HG03354 (cell line): ENCODE measurements around the gene ADAMTSL1.
A peak's percentile ranks its signal among the peaks of the same experiment; 100 is the strongest.

Source experiments
- ATAC-seq: cut with Tn5 transposase; IDR thresholded peaks from one replicate; pipeline ENCODE4 v1.9.1; 2021; ENCODE audit warnings: mild to moderate bottlenecking; ENCODE audit not compliant: unreplicated experiment, poor library complexity, severe bottlenecking

Gene ADAMTSL1, protein sequence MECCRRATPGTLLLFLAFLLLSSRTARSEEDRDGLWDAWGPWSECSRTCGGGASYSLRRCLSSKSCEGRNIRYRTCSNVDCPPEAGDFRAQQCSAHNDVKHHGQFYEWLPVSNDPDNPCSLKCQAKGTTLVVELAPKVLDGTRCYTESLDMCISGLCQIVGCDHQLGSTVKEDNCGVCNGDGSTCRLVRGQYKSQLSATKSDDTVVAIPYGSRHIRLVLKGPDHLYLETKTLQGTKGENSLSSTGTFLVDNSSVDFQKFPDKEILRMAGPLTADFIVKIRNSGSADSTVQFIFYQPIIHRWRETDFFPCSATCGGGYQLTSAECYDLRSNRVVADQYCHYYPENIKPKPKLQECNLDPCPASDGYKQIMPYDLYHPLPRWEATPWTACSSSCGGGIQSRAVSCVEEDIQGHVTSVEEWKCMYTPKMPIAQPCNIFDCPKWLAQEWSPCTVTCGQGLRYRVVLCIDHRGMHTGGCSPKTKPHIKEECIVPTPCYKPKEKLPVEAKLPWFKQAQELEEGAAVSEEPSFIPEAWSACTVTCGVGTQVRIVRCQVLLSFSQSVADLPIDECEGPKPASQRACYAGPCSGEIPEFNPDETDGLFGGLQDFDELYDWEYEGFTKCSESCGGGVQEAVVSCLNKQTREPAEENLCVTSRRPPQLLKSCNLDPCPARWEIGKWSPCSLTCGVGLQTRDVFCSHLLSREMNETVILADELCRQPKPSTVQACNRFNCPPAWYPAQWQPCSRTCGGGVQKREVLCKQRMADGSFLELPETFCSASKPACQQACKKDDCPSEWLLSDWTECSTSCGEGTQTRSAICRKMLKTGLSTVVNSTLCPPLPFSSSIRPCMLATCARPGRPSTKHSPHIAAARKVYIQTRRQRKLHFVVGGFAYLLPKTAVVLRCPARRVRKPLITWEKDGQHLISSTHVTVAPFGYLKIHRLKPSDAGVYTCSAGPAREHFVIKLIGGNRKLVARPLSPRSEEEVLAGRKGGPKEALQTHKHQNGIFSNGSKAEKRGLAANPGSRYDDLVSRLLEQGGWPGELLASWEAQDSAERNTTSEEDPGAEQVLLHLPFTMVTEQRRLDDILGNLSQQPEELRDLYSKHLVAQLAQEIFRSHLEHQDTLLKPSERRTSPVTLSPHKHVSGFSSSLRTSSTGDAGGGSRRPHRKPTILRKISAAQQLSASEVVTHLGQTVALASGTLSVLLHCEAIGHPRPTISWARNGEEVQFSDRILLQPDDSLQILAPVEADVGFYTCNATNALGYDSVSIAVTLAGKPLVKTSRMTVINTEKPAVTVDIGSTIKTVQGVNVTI (N-terminal part only)

DNA sequence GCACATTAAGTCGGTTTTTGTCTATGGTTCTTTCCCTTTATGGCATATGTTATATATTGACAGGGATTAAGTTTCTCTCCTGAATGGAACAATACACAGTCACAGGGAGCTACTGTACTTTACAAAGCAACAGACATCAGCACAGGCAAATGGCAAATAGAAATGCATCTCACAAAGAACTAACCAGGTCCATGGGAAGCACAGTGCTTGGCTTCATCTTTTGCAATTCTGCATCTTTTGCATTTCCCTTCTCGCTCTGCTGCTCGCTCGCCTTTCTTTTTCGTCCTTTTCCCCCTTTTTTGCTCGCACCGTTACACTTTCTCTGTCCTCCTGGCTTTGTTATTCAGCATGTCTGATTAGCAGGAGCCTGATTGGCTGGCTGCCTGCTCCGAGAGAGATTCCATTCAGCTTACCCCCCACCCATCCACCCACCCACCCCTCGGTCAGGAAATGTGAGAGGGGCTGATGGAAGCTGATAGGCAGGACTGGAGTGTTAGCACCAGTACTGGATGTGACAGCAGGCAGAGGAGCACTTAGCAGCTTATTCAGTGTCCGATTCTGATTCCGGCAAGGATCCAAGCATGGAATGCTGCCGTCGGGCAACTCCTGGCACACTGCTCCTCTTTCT lies at the start of gene ADAMTSL1:
Gene ADAMTSL1, plus strand, starts transcription at position 502 of the 628 bp plus-strand sequence. Its CDS starts 80 bp downstream, at position 582.
- ATAC-seq: no peak

DNA sequence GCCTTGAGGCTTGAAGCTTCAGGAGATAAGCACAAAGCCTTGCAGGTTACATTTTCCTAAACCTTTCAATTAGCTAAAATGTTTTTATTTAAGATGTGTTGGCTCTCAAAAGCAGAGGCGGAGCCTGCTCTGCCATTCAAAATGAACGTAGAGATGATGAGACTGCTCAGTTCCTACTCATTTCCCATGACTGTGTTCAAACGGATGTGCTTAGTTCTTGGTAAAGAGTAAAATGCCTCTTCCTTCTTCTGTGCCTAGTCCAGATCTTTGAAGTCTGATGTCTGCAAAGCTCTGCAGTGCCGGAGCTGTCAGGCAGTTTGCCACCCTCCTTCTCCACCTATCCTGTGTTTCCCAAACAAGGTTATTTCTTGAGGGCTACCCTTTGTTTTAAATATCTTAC lies 46.3 kb upstream of the ADAMTSL1 start:
- no peak for ATAC-seq

DNA sequence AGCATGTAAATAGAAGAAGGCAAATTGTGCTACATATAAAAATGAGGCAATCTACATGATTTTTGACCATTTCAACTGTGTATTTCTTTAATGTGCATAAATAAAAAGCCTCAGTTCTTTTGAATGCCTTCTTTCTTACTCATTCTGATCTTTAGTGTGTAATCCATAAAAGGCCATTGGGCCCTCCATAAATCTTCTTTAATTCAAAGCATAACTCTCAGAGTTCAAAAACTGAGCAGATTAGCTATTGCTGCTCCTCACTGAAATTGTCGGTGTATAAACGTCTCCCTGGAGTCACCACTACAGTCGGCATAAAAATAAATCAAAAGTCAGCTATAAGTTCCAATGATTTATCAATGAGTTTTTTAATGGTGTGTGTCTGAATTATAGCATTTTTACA lies 45.3 kb upstream of the ADAMTSL1 start:
- no peak for ATAC-seq

DNA sequence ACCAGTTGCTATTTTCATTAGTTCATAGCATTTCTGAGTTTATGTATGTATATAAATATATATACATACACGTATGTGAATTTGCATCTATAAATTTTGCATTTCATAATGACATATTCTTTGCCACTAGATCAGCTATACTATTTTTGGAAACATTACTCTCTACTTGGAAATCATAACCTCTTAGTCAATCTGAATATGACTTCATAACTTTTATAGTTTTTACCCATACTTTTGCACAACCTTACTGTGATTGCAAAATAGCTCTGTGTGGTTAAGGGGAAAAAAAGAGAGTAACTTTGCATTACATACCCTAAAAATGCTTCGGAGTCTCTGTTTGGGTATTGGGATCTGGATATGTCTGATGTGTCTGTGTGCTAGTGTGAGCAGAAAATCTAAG lies 44.9 kb upstream of the ADAMTSL1 start:
- no peak for ATAC-seq

DNA sequence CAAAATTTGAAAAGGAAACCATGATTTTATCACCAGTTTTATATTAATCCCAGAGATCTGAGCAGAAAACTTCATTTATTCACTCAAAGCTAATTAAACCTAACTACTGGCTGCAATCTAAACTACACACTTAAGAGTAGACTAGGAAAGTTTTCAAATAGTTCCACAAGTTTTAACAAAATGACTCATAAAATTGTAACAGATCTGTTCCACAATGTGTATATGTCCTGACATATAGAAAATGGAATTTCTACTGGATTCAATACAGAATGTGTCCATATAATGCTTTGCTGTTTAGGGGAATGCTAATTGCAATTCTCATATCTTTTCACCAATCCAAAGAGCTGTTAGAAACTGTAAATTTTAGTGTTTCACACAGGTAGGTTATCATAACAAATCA lies 40.3 kb upstream of the ADAMTSL1 start:
- ATAC-seq: no peak

DNA sequence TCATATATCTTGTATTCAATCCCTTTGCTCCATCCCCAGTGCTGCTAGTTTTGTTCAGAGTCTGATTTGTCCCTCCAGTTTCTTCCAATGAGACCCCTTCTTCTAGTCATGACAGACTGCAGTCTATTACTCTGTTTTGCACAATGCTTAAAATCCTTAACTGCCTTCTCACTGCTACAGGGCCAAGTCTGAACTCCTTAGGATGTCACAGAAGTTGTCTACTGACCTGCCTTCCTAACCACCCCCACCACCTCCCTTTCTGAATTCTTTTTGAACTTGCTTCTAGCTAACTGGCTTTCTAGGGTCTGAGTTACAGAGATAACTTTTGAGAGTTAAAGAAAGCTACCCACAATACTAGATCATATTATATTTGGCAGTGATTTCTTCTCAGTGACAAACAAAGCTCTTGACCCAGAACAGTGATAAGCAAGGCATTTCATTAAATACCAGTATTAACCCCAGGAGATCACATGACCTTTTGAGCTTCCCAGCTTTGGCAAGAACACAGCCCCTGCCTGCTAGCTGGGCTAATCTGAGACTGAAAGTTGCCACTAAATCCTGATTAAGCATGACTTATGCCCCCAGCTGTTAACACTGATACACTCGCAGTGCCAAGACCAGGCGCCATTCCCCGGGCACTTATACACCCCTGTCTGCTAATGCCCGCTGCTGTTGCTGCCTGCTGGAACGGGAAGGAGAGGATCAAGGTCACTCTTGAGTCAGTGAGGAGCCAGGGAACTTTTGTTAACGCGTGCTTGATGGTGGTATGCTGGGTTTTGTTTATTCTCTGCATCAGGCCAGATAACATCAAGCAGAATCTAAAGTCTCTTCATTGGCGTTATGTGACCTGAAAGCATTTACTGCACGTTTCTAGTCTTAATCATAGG lies 36.4 kb upstream of the ADAMTSL1 start:
- ATAC-seq: no peak

DNA sequence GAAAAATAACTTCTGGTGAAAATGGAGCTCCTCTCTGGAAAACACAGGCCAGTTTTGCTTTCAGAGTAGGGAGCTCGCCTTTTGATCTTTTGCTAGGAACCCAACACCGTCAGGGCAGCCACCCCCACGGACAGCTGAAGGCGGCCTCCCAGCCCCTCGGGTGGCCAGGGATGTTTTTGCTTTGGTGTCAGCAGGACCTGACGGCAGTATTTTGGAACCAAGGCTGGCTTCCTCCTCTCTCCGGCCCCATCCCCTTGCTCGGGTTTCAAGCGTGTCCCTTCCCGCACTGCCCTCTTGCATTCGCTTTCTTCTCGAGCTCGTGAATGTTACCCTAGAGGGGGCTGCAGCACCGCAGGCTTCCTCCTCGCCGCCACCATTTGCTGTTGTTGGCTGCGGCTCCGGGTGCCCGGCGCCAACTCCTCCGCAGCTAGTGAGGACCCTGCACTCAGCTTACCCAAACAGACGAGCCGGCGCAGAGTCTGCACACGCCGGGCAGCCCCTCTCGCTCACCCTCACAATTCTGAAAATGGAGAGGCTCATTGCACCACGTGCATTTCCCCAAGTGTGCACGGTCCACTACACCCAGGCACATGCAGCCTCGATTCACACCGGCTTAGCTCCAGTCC lies 35.5 kb upstream of the ADAMTSL1 start:
- ATAC-seq: no peak

DNA sequence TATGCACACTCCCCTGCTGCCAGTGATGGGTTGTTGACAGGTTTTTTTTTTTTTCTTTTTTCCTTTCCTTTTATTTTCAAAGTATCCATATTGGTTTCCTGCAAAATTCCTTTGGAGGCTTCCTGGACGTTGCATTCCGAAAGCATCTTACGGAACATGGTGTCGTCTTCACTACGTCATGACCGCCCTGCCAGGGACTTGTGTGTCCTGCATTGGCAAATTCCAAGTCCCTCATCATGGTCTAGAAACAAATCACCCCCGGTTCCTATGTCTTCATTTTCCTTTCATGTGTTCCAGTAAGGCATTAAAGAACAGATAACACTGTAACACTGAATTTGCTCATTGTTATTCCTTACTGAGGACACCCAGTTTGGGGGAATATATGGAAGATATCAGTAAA lies 35.0 kb upstream of the ADAMTSL1 start:
- ATAC-seq: no peak

DNA sequence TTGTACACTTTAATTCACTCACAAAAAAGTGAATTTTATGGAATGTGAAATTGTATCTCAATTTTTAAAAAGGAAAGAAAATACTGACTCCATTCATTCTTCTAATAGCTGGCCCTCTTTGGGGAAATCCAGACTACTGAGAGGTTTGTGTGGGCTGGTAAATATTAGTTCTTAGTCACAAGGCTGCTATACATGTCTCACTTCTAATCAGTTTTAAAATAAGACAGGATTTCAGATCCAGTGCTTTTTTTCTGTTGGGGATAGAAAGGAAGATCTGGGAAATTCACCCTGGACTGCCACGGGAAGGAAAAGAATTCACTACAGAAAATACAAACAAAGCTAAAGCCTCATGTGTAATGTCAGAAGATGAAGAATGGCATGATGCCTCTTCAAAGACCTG lies 32.7 kb upstream of the ADAMTSL1 start:
- no peak for ATAC-seq

DNA sequence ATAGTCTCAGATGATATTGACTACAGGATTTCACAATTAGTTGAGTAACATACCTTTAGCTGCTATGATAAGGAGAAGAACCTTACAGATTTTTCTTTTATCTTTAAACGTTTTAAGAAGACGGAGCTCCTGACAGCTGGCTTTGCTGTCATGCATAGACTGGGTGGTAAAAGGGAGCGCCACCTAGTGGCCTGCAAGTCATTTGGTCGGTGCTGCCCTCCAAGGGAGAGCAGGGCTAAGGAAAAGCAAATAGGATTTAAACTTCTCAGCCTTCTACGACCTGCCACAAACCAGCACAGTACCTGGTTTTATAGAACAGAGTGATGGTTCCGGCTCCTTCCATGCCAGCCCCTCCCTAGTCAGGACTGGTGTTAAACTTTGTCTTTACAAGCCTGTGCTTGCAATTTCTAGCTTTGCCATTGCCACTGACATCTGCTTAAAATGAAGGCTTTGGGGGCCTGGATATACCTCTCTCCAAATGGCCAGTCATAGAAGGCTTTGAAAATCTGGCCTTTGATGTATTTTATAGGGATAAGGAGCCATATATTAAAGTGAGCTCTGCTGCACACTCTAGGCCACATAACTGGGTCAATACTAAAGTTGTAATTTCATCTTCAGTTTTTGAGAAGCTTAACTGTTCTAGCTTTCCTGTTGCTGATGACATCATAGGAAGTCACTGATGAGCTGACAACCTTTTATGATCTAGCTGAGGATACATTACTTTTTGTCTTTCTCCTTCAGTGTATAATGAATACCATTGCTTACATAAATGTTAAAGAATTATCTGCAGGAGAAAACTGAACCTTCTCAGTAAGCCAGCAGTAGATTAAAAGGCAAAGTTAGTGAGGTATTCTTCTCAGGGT lies 31.1 kb upstream of the ADAMTSL1 start:
- ATAC-seq: peak; percentile 96

DNA sequence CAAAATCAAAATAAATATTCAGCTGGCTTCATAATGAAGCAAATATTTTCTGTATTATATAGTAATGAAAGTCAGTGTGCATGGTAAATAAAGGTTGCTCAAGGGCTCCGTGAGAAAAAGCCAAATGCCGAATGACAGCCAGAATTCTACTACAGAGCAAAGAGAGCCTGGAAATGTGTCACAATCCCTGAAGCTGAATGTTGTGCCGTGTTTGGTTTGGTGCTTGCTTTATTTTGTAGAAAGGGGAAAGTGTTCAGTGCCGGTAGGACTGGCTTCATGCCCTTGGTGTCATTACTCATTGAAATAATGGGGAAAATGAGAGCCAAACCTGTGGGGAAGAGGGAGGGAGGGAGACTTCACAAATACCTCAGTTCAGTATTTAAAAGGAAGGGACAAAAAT lies 26.8 kb upstream of the ADAMTSL1 start:
- no peak for ATAC-seq

DNA sequence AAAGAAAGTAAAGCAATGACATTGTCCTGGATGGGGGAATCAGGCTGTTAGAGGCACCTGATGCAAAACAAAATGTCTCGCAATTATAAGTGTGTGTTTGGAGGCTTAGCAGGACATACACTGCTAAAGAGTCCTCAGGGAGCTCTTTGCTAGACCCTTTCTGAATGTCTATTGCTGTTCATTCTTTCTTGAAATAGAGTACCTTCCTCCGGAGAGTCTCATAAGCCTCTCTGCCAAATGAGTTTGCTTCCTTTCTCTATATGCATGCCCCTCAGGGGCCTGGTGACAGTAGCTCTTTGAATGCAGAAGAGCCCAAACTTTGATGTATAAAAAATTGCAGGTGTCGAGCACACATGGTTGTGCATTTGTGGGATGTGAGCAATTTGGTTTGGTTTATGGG lies 26.4 kb upstream of the ADAMTSL1 start:
- no peak for ATAC-seq

DNA sequence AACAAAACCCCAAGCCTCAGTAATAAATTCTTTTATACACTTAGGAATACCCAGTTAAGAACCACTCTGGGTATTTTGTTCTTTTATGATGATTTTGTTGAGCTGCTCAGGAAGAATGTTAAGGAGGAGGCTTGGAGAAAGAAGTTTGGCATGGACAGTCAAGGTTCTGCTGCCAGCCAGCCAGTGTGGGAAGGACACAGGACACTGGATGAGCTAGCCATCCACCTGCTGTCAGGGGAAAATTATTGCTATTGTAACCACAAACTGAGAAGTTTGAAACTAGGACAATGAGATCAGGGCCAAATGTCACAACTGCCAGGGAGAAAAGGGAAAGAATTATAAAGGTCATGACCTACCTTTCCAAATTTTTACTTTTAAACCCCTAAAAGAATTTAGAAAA lies 25.9 kb upstream of the ADAMTSL1 start:
- ATAC-seq: no peak

DNA sequence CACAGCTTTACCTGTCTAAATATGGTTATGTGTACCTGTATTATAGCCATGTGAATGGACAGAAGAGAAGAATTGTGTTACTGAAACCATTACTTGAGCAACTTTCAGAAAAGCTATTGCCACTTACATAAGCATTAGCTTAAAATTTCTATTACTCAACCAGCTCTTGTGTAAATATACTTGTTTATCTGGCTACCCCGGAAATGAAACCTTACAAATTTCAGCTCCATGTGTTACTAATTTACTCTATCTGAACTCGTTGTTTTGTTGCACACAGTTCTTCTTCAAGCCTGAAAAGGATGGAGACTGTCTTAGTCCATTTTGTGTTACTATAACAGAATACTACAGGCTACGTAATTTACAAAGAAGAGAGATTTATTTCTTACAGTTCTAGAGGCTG lies 22.5 kb upstream of the ADAMTSL1 start:
- ATAC-seq: no peak

DNA sequence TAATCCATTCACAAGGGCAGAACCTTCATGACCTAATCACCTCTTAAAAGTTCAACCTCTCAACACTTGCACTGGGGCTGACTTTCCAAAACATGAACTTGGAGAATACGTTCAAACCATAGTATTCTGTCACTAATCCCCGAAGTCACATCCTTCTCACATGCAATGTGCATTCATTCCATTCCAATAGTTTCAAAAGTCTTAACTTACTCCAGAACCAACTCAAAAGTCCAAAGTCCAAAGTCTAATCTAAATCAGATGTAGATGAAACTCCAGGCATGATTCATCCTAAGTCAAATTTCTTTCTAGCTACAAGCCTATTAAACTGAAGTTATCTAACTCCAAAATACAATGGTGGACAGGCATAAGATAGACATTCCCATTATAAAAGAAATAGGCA lies 21.7 kb upstream of the ADAMTSL1 start:
- no peak for ATAC-seq

DNA sequence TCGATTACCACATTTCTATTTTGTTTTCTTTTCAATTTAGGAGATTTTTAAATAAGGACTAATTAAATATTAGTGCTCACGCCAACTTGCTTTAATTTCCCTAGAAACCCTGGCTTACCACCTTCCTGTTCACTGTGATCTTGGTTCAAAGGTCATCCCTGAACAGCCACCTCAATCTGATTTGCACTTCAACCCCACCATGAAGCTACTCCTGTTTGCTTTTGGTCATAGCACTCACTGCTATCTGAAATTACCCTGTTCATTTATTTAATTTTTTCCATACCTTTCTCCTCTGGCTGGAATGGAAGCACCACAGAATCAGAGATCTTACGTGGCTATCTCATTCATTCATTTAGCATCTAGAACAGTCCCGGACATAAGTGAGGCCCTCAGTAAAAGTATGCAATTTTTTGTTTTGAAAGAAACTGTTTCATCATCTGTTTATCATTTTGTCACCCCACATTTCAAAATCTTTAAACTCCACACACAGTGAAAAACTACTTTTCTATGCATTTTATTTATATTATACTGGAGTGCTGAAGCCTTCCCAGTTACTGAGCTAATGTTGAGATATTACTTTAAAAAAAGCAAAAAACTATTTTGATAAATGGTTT lies 17.2 kb upstream of the ADAMTSL1 start:
- ATAC-seq: no peak

DNA sequence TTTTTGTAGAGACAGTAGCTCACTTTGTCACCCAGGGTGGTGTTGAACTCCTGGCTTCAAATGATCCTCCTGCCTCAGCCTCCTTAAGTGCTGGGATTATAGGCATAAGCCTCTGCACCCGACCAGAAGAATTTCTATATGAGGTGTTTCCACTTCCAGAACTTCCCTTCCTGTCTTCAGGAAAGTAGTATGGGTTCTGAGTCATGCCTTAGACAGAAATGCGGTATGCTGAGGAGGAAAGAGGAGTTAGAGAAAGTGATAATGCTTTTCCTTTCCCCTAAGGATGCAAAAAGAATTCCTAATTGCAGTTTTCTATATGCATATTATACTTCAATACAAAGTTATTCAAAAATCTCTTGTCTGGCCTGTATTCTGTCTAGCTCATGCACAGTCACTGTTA lies 16.4 kb upstream of the ADAMTSL1 start:
- ATAC-seq: no peak
